Measurements from ENCODE around the gene NAALADL1. TPM values are rescaled to one million over a fixed set of nuclear protein-coding genes. Genes with fewer than 3 reads are reported as not detected.

NAALADL1 gene
- polyA plus RNA-seq, 4 donors = 26.5 to 436 (median 104) TPM

DNA sequence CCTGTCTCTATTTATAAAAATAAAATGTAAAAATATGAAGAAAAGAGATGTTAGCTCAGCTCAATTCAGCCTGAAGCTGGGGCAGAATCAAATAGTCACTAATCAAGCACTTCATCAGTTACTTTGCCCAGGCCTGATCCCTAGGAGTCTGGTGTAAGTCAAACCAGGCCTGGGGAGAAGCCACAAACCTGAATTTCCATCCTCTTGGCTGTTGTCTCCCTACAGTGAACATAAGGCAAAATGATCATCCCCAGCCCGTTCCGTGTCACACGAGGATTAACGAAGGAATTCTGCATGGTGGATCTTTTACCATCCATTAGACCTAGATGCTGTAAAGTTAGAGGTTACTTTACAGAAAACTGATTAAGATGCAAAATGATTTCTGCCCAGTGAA, 6.5 kb upstream of the NAALADL1 start:
- 84 to 97% (median 88%) methylated on average over 4 of the region's 4 CpGs for WGBS, 3 donors
- FAIRE-seq (no peak), DNase-seq (no peak)
- H3K36me3 ChIP-seq (ENCODE audit: control insufficient read depth in 3 of 3, insufficient read depth in 2 of 3, low read depth in 1 of 3, low read length in 3 of 3) = peaks cover 0 to 3% (median 0%) of the 10 kb centered on the region in 3 donors
- H3K27ac ChIP-seq (ENCODE audit: low read depth in 1 of 3, low read length in 2 of 3) = no peak overlapping the region
- peaks cover 0 to 12% (median 0%) of the 10 kb centered on the region in 3 donors for H3K4me1 ChIP-seq (ENCODE audit: control insufficient read depth in 3 of 3, insufficient read depth in 2 of 3, low read depth in 1 of 3, low read length in 2 of 3)
- H3K4me3 ChIP-seq (ENCODE audit: low read depth in 1 of 3, low read length in 3 of 3) = no peak overlapping the region
- H3K9me3 ChIP-seq (ENCODE audit: control insufficient read depth in 2 of 2, insufficient read depth in 1 of 2, low read depth in 1 of 2, low read length in 1 of 2) = peaks cover 0 to 4% of the 10 kb centered on the region in 2 donors
- H3K27me3 ChIP-seq (ENCODE audit: control insufficient read depth in 3 of 3, insufficient read depth in 3 of 3, low read length in 3 of 3) = no peaks in the 10 kb centered on the region

GRCh38 chr11:65063532-65063931, 5.2 kb upstream of the NAALADL1 start:
- Histone ChIP-seq H3K9me3 (ENCODE audit: control insufficient read depth in 2 of 2, insufficient read depth in 1 of 2, low read depth in 1 of 2, low read length in 1 of 2) (peaks cover 0 to 4% of the 10 kb centered on the region in 2 donors), H3K36me3 (ENCODE audit: control insufficient read depth in 3 of 3, insufficient read depth in 2 of 3, low read depth in 1 of 3, low read length in 3 of 3) (peaks cover 0 to 3% (median 0%) of the 10 kb centered on the region in 3 donors), H3K4me1 (ENCODE audit: control insufficient read depth in 3 of 3, insufficient read depth in 2 of 3, low read depth in 1 of 3, low read length in 2 of 3) (peaks cover 0 to 16% (median 0%) of the 10 kb centered on the region in 3 donors), H3K27me3 (ENCODE audit: control insufficient read depth in 3 of 3, insufficient read depth in 3 of 3, low read length in 3 of 3) (no peaks in the 10 kb centered on the region), H3K4me3 (ENCODE audit: low read depth in 1 of 3, low read length in 3 of 3) (no peak overlapping the region), H3K27ac (ENCODE audit: low read depth in 1 of 3, low read length in 2 of 3) (no peak overlapping the region)
- 73 to 80% (median 79%) methylated on average over 3 of the region's 3 CpGs for WGBS, 3 donors
- no peak for DNase-seq
- FAIRE-seq = no peak

GRCh38 chr11:65060913-65061408, 2.6 kb upstream of the NAALADL1 start:
- Histone ChIP-seq H3K27me3 (ENCODE audit: control insufficient read depth in 3 of 3, insufficient read depth in 3 of 3, low read length in 3 of 3) (no peaks in the 10 kb centered on the region), H3K4me3 (ENCODE audit: low read depth in 1 of 3, low read length in 3 of 3) (no peak overlapping the region), H3K9me3 (ENCODE audit: control insufficient read depth in 2 of 2, insufficient read depth in 1 of 2, low read depth in 1 of 2, low read length in 1 of 2) (peaks cover 0 to 4% of the 10 kb centered on the region in 2 donors), H3K27ac (ENCODE audit: low read depth in 1 of 3, low read length in 2 of 3) (peak overlapping the region in 1 of 3 donors; percentile 74), H3K36me3 (ENCODE audit: control insufficient read depth in 3 of 3, insufficient read depth in 2 of 3, low read depth in 1 of 3, low read length in 3 of 3) (peaks cover 0 to 3% (median 0%) of the 10 kb centered on the region in 3 donors), H3K4me1 (ENCODE audit: control insufficient read depth in 3 of 3, insufficient read depth in 2 of 3, low read depth in 1 of 3, low read length in 2 of 3) (peaks cover 0 to 24% (median 0%) of the 10 kb centered on the region in 3 donors)
- FAIRE-seq (no peak), DNase-seq (no peak)
- 72 to 86% (median 81%) methylated on average over 9 of the region's 9 CpGs for WGBS, 3 donors

DNA sequence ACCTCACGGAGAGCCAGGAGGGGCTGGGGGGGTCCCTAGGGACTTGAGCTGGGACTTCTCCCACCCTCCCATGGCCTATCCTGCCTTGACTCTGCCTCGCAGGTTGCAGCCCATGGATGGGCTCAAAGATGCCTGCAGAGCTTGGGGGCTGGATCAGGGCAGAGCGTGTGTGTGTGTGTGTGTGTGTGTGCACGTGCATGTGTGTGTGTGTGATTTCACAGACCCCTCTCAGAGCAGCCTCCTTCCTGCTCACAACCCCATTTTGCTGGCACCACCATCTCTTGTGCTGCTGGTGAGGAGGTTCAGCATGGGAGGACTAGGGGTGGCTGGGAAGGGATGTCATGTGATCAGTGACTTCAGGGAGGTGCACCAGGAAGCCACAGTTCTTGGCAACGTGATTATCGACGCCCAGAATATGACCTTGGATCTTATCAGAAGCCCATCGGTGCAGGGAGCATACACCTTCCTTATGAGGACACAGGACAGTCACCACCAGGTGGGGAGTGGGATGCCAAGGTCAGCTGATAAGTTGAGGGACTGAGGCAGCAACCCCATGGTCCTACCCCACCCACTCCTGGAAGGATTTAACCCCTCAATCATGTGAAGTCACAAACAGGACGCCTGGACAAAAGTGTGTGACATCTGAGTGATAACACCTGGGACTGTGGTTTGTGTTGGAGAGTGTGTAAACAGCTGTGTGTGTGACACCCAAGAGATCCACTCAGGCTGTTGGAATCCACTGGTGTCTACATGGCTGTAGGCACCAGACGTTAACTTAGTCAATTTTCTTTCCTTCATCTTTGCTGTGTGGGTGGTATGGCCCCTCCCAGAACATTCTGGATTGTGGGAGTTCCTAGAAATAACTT, 1.8 kb upstream of the NAALADL1 start:
- no peak for FAIRE-seq
- H3K27ac ChIP-seq (ENCODE audit: low read depth in 1 of 3, low read length in 2 of 3) = peak overlapping the region in 1 of 3 donors; percentile 74
- DNase-seq = peak; percentile 46 to 87

GRCh38 chr11:65059523-65059922, 1.2 kb upstream of the NAALADL1 start:
- peaks cover 0 to 3% (median 0%) of the 10 kb centered on the region in 3 donors for H3K36me3 ChIP-seq (ENCODE audit: control insufficient read depth in 3 of 3, insufficient read depth in 2 of 3, low read depth in 1 of 3, low read length in 3 of 3)
- H3K27ac ChIP-seq (ENCODE audit: low read depth in 1 of 3, low read length in 2 of 3) = no peak overlapping the region
- FAIRE-seq = no peak
- H3K9me3 ChIP-seq (ENCODE audit: control insufficient read depth in 2 of 2, insufficient read depth in 1 of 2, low read depth in 1 of 2, low read length in 1 of 2) = peaks cover 0 to 4% of the 10 kb centered on the region in 2 donors
- 61 to 89% (median 68%) methylated on average over 3 of the region's 3 CpGs for WGBS, 3 donors
- H3K4me3 ChIP-seq (ENCODE audit: low read depth in 1 of 3, low read length in 3 of 3) = no peak overlapping the region
- H3K27me3 ChIP-seq (ENCODE audit: control insufficient read depth in 3 of 3, insufficient read depth in 3 of 3, low read length in 3 of 3) = no peaks in the 10 kb centered on the region
- DNase-seq = no peak
- H3K4me1 ChIP-seq (ENCODE audit: control insufficient read depth in 3 of 3, insufficient read depth in 2 of 3, low read depth in 1 of 3, low read length in 2 of 3) = peaks cover 0 to 21% (median 1%) of the 10 kb centered on the region in 3 donors

More for the DNA sequence above, 1.8 kb upstream of the NAALADL1 start:
- Histone ChIP-seq H3K4me1 (ENCODE audit: control insufficient read depth in 3 of 3, insufficient read depth in 2 of 3, low read depth in 1 of 3, low read length in 2 of 3) (peaks cover 0 to 19% (median 0%) of the 10 kb centered on the region in 3 donors), H3K9me3 (ENCODE audit: control insufficient read depth in 2 of 2, insufficient read depth in 1 of 2, low read depth in 1 of 2, low read length in 1 of 2) (peaks cover 0 to 4% of the 10 kb centered on the region in 2 donors), H3K36me3 (ENCODE audit: control insufficient read depth in 3 of 3, insufficient read depth in 2 of 3, low read depth in 1 of 3, low read length in 3 of 3) (peaks cover 0 to 3% (median 0%) of the 10 kb centered on the region in 3 donors), H3K27me3 (ENCODE audit: control insufficient read depth in 3 of 3, insufficient read depth in 3 of 3, low read length in 3 of 3) (no peaks in the 10 kb centered on the region), H3K4me3 (ENCODE audit: low read depth in 1 of 3, low read length in 3 of 3) (no peak overlapping the region)
- WGBS, 3 donors = 44 to 56% (median 46%) methylated on average over 10 of the region's 10 CpGs

GRCh38 chr11:65058012-65058411, 341 bp downstream of the NAALADL1 start:
- no peak for DNase-seq
- Histone ChIP-seq H3K4me3 (ENCODE audit: low read depth in 1 of 3, low read length in 3 of 3) (peak overlapping the region in 1 of 3 donors; percentile 67), H3K4me1 (ENCODE audit: control insufficient read depth in 3 of 3, insufficient read depth in 2 of 3, low read depth in 1 of 3, low read length in 2 of 3) (peaks cover 0 to 31% (median 1%) of the 10 kb centered on the region in 3 donors), H3K9me3 (ENCODE audit: control insufficient read depth in 2 of 2, insufficient read depth in 1 of 2, low read depth in 1 of 2, low read length in 1 of 2) (peaks cover 0 to 4% of the 10 kb centered on the region in 2 donors), H3K27ac (ENCODE audit: low read depth in 1 of 3, low read length in 2 of 3) (peak overlapping the region in 1 of 3 donors; percentile 48), H3K36me3 (ENCODE audit: control insufficient read depth in 3 of 3, insufficient read depth in 2 of 3, low read depth in 1 of 3, low read length in 3 of 3) (peaks cover 0 to 3% (median 0%) of the 10 kb centered on the region in 3 donors), H3K27me3 (ENCODE audit: control insufficient read depth in 3 of 3, insufficient read depth in 3 of 3, low read length in 3 of 3) (no peaks in the 10 kb centered on the region)
- no peak for FAIRE-seq
- WGBS, 3 donors = 19 to 62% (median 50%) methylated on average over 12 to 13 of the region's 13 CpGs

DNA sequence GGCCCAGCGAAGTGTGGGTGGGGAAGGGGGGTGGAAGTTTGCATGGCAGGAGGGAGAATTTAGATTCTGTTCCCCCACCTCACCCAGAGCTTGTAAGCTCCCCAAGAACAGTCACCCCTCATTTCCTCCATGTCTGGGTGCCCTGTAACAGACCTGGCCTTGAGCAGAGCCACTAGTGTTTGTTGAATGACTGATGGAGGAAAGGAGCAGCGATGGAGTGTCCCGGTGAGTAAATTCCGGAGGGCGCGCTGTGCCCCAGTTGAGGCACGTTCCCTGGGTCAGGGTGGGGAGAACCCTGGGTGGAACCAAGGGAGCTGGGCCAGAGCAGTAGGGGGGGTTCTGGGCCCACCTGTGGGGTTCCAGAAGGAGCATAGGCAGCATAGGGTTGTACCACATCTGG, 827 bp downstream of the NAALADL1 start:
- Histone ChIP-seq H3K27me3 (ENCODE audit: control insufficient read depth in 3 of 3, insufficient read depth in 3 of 3, low read length in 3 of 3) (no peaks in the 10 kb centered on the region), H3K4me1 (ENCODE audit: control insufficient read depth in 3 of 3, insufficient read depth in 2 of 3, low read depth in 1 of 3, low read length in 2 of 3) (peaks cover 0 to 31% (median 1%) of the 10 kb centered on the region in 3 donors), H3K9me3 (ENCODE audit: control insufficient read depth in 2 of 2, insufficient read depth in 1 of 2, low read depth in 1 of 2, low read length in 1 of 2) (peaks cover 0 to 4% of the 10 kb centered on the region in 2 donors), H3K36me3 (ENCODE audit: control insufficient read depth in 3 of 3, insufficient read depth in 2 of 3, low read depth in 1 of 3, low read length in 3 of 3) (peaks cover 0 to 3% (median 0%) of the 10 kb centered on the region in 3 donors), H3K4me3 (ENCODE audit: low read depth in 1 of 3, low read length in 3 of 3) (peak overlapping the region in 1 of 3 donors; percentile 67), H3K27ac (ENCODE audit: low read depth in 1 of 3, low read length in 2 of 3) (no peak overlapping the region)
- DNase-seq (no peak), FAIRE-seq (no peak)
- WGBS, 3 donors = 92 to 93% (median 92%) methylated on average over 7 of the region's 7 CpGs

- DNase-seq = no peak
- FAIRE-seq = no peak
- WGBS, 3 donors = 90 to 96% (median 91%) methylated on average over 6 of the region's 6 CpGs
- peaks cover 0 to 4% of the 10 kb centered on the region in 2 donors for H3K9me3 ChIP-seq (ENCODE audit: control insufficient read depth in 2 of 2, insufficient read depth in 1 of 2, low read depth in 1 of 2, low read length in 1 of 2)
- H3K4me3 ChIP-seq (ENCODE audit: low read depth in 1 of 3, low read length in 3 of 3) = peak overlapping the region in 1 of 3 donors; percentile 67
- peaks cover 0 to 31% (median 1%) of the 10 kb centered on the region in 3 donors for H3K4me1 ChIP-seq (ENCODE audit: control insufficient read depth in 3 of 3, insufficient read depth in 2 of 3, low read depth in 1 of 3, low read length in 2 of 3)
- H3K36me3 ChIP-seq (ENCODE audit: control insufficient read depth in 3 of 3, insufficient read depth in 2 of 3, low read depth in 1 of 3, low read length in 3 of 3) = peaks cover 0 to 3% (median 0%) of the 10 kb centered on the region in 3 donors
- no peaks in the 10 kb centered on the region for H3K27me3 ChIP-seq (ENCODE audit: control insufficient read depth in 3 of 3, insufficient read depth in 3 of 3, low read length in 3 of 3)
- H3K27ac ChIP-seq (ENCODE audit: low read depth in 1 of 3, low read length in 2 of 3) = no peak overlapping the region
Observed at GRCh38 chr11:65056999-65057398, 1.4 kb downstream of the NAALADL1 start.
